RWPE1 (cell line): ENCODE measurements around the gene MAP1A.

Experiments
- CTCF ChIA-PET: fragments of 350-600 bp; sonication (Branson Sonifier 250); formaldehyde crosslinking; extraction: SDS; loops from one replicate; lab custom pipeline; 2021; lab: Yijun Ruan, JAX
- POLR2A ChIA-PET: fragments of 400-600 bp; formaldehyde crosslinking; extraction: SDS; loops from one replicate; lab custom pipeline; 2020; ENCODE audit warnings: antibody characterized with exemption; ENCODE audit not compliant: low non-redundant PET; lab: Yijun Ruan, JAX
- DNase-seq: peaks from one replicate; pipeline ENCODE4 v3.0.0; 2012; ENCODE audit warnings: low spot score
- H3K27ac ChIP-seq: fragments of 450-650 bp; 2 replicates; pipeline ENCODE4 v1.5.1; 2017
- TF ChIP-seq, protein P1 (sequence below): fragments of 450-650 bp; conservative IDR thresholded peaks from 2 replicates; pipeline ENCODE4 v1.5.1; 2017; ENCODE audit warnings: low read depth, mild to moderate bottlenecking

The MAP1A gene

DNA sequence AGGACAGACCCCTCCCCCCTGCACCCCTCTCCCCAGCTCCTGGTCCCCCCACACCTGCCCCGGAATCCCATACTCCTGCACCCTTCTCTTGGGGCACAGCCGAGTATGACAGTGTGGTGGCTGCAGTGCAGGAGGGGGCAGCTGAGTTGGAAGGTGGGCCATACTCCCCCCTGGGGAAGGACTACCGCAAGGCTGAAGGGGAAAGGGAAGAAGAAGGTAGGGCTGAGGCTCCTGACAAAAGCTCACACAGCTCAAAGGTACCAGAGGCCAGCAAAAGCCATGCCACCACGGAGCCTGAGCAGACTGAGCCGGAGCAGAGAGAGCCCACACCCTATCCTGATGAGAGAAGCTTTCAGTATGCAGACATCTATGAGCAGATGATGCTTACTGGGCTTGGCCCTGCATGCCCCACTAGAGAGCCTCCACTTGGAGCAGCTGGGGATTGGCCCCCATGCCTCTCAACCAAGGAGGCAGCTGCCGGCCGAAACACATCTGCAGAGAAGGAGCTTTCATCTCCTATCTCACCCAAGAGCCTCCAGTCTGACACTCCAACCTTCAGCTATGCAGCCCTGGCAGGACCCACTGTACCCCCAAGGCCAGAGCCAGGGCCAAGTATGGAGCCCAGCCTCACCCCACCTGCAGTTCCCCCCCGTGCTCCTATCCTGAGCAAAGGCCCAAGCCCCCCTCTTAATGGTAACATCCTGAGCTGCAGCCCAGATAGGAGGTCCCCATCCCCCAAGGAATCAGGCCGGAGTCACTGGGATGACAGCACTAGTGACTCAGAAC is 9.8 kb downstream of the MAP1A start:
- ChIA-PET POLR2A (interaction anchor here (0.7 kb wide), 1 partner anchor 28 kb away, joined by 3 read pairs; no protein-coding TSS in a partner anchor), CTCF (interaction anchor here (0.6 to 0.8 kb wide), 2 partner anchors 13 to 15 kb away, joined by 3 to 7 read pairs; no protein-coding TSS in a partner anchor)
- TF ChIP-seq, protein P1, sequence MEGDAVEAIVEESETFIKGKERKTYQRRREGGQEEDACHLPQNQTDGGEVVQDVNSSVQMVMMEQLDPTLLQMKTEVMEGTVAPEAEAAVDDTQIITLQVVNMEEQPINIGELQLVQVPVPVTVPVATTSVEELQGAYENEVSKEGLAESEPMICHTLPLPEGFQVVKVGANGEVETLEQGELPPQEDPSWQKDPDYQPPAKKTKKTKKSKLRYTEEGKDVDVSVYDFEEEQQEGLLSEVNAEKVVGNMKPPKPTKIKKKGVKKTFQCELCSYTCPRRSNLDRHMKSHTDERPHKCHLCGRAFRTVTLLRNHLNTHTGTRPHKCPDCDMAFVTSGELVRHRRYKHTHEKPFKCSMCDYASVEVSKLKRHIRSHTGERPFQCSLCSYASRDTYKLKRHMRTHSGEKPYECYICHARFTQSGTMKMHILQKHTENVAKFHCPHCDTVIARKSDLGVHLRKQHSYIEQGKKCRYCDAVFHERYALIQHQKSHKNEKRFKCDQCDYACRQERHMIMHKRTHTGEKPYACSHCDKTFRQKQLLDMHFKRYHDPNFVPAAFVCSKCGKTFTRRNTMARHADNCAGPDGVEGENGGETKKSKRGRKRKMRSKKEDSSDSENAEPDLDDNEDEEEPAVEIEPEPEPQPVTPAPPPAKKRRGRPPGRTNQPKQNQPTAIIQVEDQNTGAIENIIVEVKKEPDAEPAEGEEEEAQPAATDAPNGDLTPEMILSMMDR, result no peak

GRCh38 chr15:43527802-43528541 is 10.6 kb downstream of the MAP1A start:
- ChIA-PET POLR2A (interaction anchor here (0.6 to 0.7 kb wide), 2 partner anchors 25 to 27 kb away, joined by 3 read pairs; no protein-coding TSS in a partner anchor), CTCF (interaction anchor here (0.6 to 0.8 kb wide), 2 partner anchors 14 to 16 kb away, joined by 3 to 7 read pairs; no protein-coding TSS in a partner anchor)
- no peak for DNase-seq
- no peak overlapping the region for H3K27ac ChIP-seq
- TF ChIP-seq, protein P1, result no peak

More for the DNA sequence above, 9.8 kb downstream of the MAP1A start:
- no peak overlapping the region for H3K27ac ChIP-seq
- DNase-seq, result no peak

GRCh38 chr15:43528542-43529007 is 11.2 kb downstream of the MAP1A start:
- POLR2A ChIA-PET, result interaction anchor here (0.6 kb wide), 2 partner anchors 18 to 24 kb away, joined by 3 to 11 read pairs; no protein-coding TSS in a partner anchor

GRCh38 chr15:43529141-43529540 is 11.7 kb downstream of the MAP1A start:
- H3K27ac ChIP-seq, result no peak overlapping the region
- ChIA-PET CTCF (no interaction called here), POLR2A (interaction anchor here (0.6 kb wide), 1 partner anchor 18 kb away, joined by 11 read pairs; no protein-coding TSS in a partner anchor)
- TF ChIP-seq, protein P1, result no peak
- no peak for DNase-seq

More at GRCh38 chr15:43528542-43529007, 11.2 kb downstream of the MAP1A start:
- TF ChIP-seq, protein P1, result no peak
- DNase-seq, result no peak
- CTCF ChIA-PET, result no interaction called here
- no peak overlapping the region for H3K27ac ChIP-seq

- no peak for DNase-seq
- TF ChIP-seq, protein P1, result no peak
- ChIA-PET CTCF (interaction anchor here (1.1 kb wide), 1 partner anchor 17 kb away, joined by 4 read pairs; no protein-coding TSS in a partner anchor), POLR2A (no interaction called here)
- no peak overlapping the region for H3K27ac ChIP-seq
Measured at GRCh38 chr15:43529587-43530345, 12.4 kb downstream of the MAP1A start.
